Endothelial cell of umbilical vein (primary cell): Measurements from ENCODE around the gene ZP2. TPM values are rescaled to one million over a fixed set of nuclear protein-coding genes. Genes with fewer than 3 reads are reported as not detected.

ENCODE experiments used
- BruUV-seq: library from RNA; stranded (reverse); fragments of 400-500 nt; replicated peaks from 2 replicates; lab custom pipeline; 2021; lab: Mats Ljungman, UMichigan
- CTCF ChIA-PET: fragments of 300-600, 350-600 bp; sonication (Branson Sonifier 250); formaldehyde crosslinking; loops from one replicate; lab custom pipeline; 2021; ENCODE audit warnings: antibody characterized with exemption, inconsistent platforms; lab: Charles Lee
- POLR2A ChIA-PET: fragments of 300-600, 350-600 bp; sonication (Branson Sonifier 250); formaldehyde crosslinking; loops from one replicate; lab custom pipeline; 2021; ENCODE audit warnings: antibody characterized with exemption, inconsistent platforms; lab: Charles Lee
- DNase-seq: peaks from one replicate; pipeline ENCODE4 v3.0.0-alpha.2; 2011; ENCODE audit warnings: low read depth, low spot score
- FAIRE-seq: peaks from 2 replicates; lab custom pipeline; 2011; peaks lifted over from hg19 to GRCh38; lab: Jason Lieb, UNC
- H2AFZ ChIP-seq: 2 replicates; pipeline ENCODE4 v1.6.0; 2012; ENCODE audit warnings: low read depth, low read length, control low read depth, inconsistent platforms
- H3K27ac ChIP-seq: 2 replicates; pipeline ENCODE4 v1.5.1; 2011; ENCODE audit warnings: low read depth, mild to moderate bottlenecking, control low read depth, low read length, moderate library complexity; ENCODE audit not compliant: insufficient read depth
- H3K27me3 ChIP-seq, 2 experiments: 2 replicates each; pipeline versions ENCODE4 v1.6.0 to v1.6.1; 2011; ENCODE audit warnings: low read length in 2 of 2, mixed read lengths in 1 of 2; ENCODE audit not compliant: control insufficient read depth in 2 of 2, insufficient read depth in 2 of 2
- H3K36me3 ChIP-seq, 2 experiments: 2 replicates in 1 of 2; 3 replicates in 1 of 2; pipeline ENCODE4 v1.5.1; 2011; ENCODE audit warnings: low read length in 2 of 2, mild to moderate bottlenecking in 1 of 2, moderate library complexity in 1 of 2; ENCODE audit not compliant: control insufficient read depth in 2 of 2, insufficient read depth in 2 of 2; ENCODE audit errors: extremely low read depth in 1 of 2
- H3K4me1 ChIP-seq: 3 replicates; pipeline ENCODE4 v1.5.1; 2011; ENCODE audit warnings: mild to moderate bottlenecking, low read length; ENCODE audit not compliant: control insufficient read depth, insufficient read depth; ENCODE audit errors: extremely low read depth
- H3K4me2 ChIP-seq: 2 replicates; pipeline ENCODE4 v1.6.1; 2011; ENCODE audit warnings: low read length, control low read depth, mixed read lengths; ENCODE audit not compliant: insufficient read depth
- H3K4me3 ChIP-seq, 3 experiments: fragments of 200-600 bp in 1 of 3; sonication (generic), shearing (Covaris generic) in 1 of 3; replicated peaks in 1 of 3; 2 replicates each; pipeline ENCODE4 v1.5.1; 2011 to 2016; ENCODE audit warnings: control low read depth in 3 of 3, low read length in 3 of 3, mild to moderate bottlenecking in 2 of 3, inconsistent platforms in 1 of 3, low read depth in 1 of 3, moderate library complexity in 1 of 3; ENCODE audit not compliant: insufficient read depth in 1 of 3
- H3K79me2 ChIP-seq: 2 replicates; pipeline ENCODE4 v1.6.0; 2012; ENCODE audit warnings: low read length, inconsistent platforms; ENCODE audit not compliant: control insufficient read depth, insufficient read depth
- H3K9ac ChIP-seq: replicated peaks from 2 replicates; pipeline ENCODE3; 2011; ENCODE audit warnings: low read length, control low read depth; ENCODE audit not compliant: insufficient read depth; ENCODE audit errors: extremely low read depth
- H3K9me1 ChIP-seq: replicated peaks from 3 replicates; pipeline ENCODE4 v1.6.0; 2011; ENCODE audit warnings: mild to moderate bottlenecking, low read length; ENCODE audit not compliant: control insufficient read depth, insufficient read depth; ENCODE audit errors: extremely low read depth
- H3K9me3 ChIP-seq: replicated peaks from 2 replicates; pipeline ENCODE4 v1.5.1; 2012; ENCODE audit warnings: low read length, inconsistent platforms; ENCODE audit not compliant: control insufficient read depth, insufficient read depth
- H4K20me1 ChIP-seq: replicated peaks from 2 replicates; pipeline ENCODE3; 2011; ENCODE audit warnings: mild to moderate bottlenecking, low read length; ENCODE audit not compliant: control insufficient read depth, insufficient read depth; ENCODE audit errors: extremely low read depth
- FOS ChIP-seq: IDR thresholded peaks from 2 replicates; pipeline ENCODE4 v1.6.1; 2011; ENCODE audit warnings: mild to moderate bottlenecking, low read length, moderate library complexity, borderline replicate concordance; ENCODE audit not compliant: insufficient read depth
- GATA2 ChIP-seq: IDR thresholded peaks from 2 replicates; pipeline ENCODE4 v1.7.0; 2011; ENCODE audit warnings: low read depth, mild to moderate bottlenecking, moderate library complexity, mixed read lengths, low read length; ENCODE audit not compliant: insufficient read length, insufficient read depth
- JUN ChIP-seq: IDR thresholded peaks from 2 replicates; pipeline ENCODE4 v1.6.1; 2011; ENCODE audit warnings: borderline replicate concordance, low read depth; ENCODE audit not compliant: insufficient read length, insufficient read depth
- MYC ChIP-seq: IDR thresholded peaks from one replicate; pipeline ENCODE4 v1.6.1; 2011; ENCODE audit warnings: mild to moderate bottlenecking, low read depth, low read length
- POLR2A ChIP-seq: IDR thresholded peaks from 2 replicates; pipeline ENCODE4 v1.6.1; 2012; ENCODE audit warnings: low read depth, mild to moderate bottlenecking, control low read depth, low read length
- POLR2AphosphoS5 ChIP-seq: IDR thresholded peaks from 2 replicates; pipeline ENCODE4 v1.6.1; 2012; ENCODE audit warnings: low read depth, mild to moderate bottlenecking, control low read depth, low read length, moderate library complexity; ENCODE audit not compliant: insufficient read depth
- dilution Hi-C: fragments of 300-500 bp; cut with MboI; formaldehyde crosslinking; loops from one replicate; pipeline ENCODE4 v1.15.0; 2019; ENCODE audit warnings: low sequenced_read_pairs; ENCODE audit not compliant: extremely low pct_ligation_motif_present
- intact Hi-C: fragments of 100-400 bp; cut with micrococcal nuclease; formaldehyde crosslinking; loops from one replicate; pipeline ENCODE4 v1.10.0; 2022
- polyA plus RNA-seq, 4 experiments: library from polyadenylated mRNA; depleted of rRNA in 3 of 4; stranded (reverse) in 3 of 4; unstranded in 1 of 4; fragments of >200 nt; gene quantifications; 2 replicates each; pipeline versions ENCODE4 v1.2.1 to v1.2.3, GENCODE V29; 2011 to 2012; ENCODE audit warnings: missing spikeins in 1 of 4
- total RNA-seq: library from RNA; stranded (reverse); gene quantifications from 2 replicates; pipeline ENCODE4 v1.2.3, GENCODE V29; 2021
- TF ChIP-seq, protein P1 (sequence below): IDR thresholded peaks from 2 replicates; pipeline ENCODE4 v1.6.1; 2011; ENCODE audit not compliant: insufficient read depth, insufficient read length
- TF ChIP-seq, protein P2 (sequence below), 2 donors: IDR thresholded peaks; 1 replicate in 1 of 2; 2 replicates in 1 of 2; pipeline ENCODE4 v1.5.1; 2011; ENCODE audit warnings: low read length in 2 of 2, mild to moderate bottlenecking in 2 of 2, moderate library complexity in 2 of 2, control low read depth in 1 of 2, inconsistent platforms in 1 of 2, low read depth in 1 of 2; ENCODE audit not compliant: insufficient read depth in 1 of 2; ENCODE audit errors: extremely low read depth in 1 of 2

The ZP2 gene
- total and polyA plus RNA-seq, 2 donors (not counting 3 experiments of a cell fraction or from before 2014, with no cell fraction given): not detected

DNA sequence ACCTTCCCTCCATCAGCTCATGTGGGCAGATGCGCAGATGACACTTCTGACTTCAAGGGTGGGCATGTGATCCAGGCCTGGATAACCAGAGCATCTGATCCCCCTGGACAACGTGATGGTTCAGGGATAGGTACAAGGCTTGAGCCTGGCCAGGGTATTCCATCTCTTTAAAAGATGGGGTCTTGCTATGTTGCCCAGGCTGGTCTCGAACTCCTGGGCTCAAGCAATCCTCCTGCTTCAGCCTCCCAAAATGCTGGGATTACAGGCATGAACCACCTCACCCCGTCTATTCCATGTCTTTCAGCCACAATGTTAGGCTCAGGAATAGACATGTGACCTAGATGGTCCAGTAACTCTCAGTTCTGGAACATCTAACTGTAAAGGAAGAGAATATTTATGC is 45.9 kb upstream of the ZP2 start:
- BruUV-seq: no TSS peak
- Histone ChIP-seq H3K9ac (no peak overlapping the region), H3K27me3 (no peaks in the 10 kb centered on the region), H3K9me1 (no peaks in the 10 kb centered on the region), H3K36me3 (no peaks in the 10 kb centered on the region), H3K27ac (no peak overlapping the region), H3K9me3 (no peaks in the 10 kb centered on the region), H3K4me2 (no peak overlapping the region), H2AFZ (no peak overlapping the region), H3K4me1 (no peaks in the 10 kb centered on the region), H3K4me3 (no peak overlapping the region), H3K79me2 (no peaks in the 10 kb centered on the region), H4K20me1 (no peaks in the 10 kb centered on the region)
- dilution Hi-C loops: no loop called here
- no peak for DNase-seq
- TF ChIP-seq MYC (no peak), POLR2AphosphoS5 (no peak)
- no peak for FAIRE-seq
- ChIA-PET POLR2A (no interaction called here), CTCF (interaction anchor here (0.5 kb wide), 1 partner anchor 444 kb away, joined by 3 read pairs; no protein-coding TSS in a partner anchor)
- intact Hi-C loops: no loop called here

DNA sequence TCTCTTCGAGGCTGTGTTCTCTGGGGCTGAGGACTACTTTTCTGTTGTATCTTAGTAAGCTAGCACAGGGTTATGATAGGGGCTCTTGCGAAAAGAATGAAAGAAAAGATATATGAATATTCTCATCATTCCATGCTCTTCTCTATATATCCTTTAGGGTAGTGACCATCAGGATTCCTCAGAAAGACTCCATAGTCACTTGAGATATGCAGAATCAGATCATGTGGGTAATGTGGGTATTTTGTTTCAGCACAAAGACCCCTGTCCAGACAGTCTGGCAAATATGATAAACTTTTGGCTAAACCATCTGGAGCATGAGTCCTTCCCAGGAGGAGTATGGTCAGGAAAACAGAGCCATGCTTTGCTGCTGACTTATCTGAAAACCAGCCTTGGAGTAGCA is 45.3 kb upstream of the ZP2 start:
- Histone ChIP-seq H3K4me1 (no peaks in the 10 kb centered on the region), H4K20me1 (no peaks in the 10 kb centered on the region), H3K9me3 (no peaks in the 10 kb centered on the region), H3K27ac (no peak overlapping the region), H3K36me3 (no peaks in the 10 kb centered on the region), H3K9me1 (no peaks in the 10 kb centered on the region), H3K9ac (no peak overlapping the region), H3K27me3 (no peaks in the 10 kb centered on the region), H2AFZ (no peak overlapping the region), H3K4me2 (no peak overlapping the region), H3K79me2 (no peaks in the 10 kb centered on the region), H3K4me3 (no peak overlapping the region)
- intact Hi-C loops: no loop called here
- BruUV-seq: no TSS peak
- FAIRE-seq (no peak), DNase-seq (no peak)
- CTCF ChIA-PET: interaction anchor here (0.5 kb wide), 1 partner anchor 445 kb away, joined by 3 read pairs; no protein-coding TSS in a partner anchor
- POLR2A ChIA-PET: no interaction called here
- dilution Hi-C loops: no loop called here
- TF ChIP-seq FOS: no peak
- TF ChIP-seq GATA2: no peak
- TF ChIP-seq, protein P1, sequence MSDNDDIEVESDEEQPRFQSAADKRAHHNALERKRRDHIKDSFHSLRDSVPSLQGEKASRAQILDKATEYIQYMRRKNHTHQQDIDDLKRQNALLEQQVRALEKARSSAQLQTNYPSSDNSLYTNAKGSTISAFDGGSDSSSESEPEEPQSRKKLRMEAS: no peak
- TF ChIP-seq, protein P2, sequence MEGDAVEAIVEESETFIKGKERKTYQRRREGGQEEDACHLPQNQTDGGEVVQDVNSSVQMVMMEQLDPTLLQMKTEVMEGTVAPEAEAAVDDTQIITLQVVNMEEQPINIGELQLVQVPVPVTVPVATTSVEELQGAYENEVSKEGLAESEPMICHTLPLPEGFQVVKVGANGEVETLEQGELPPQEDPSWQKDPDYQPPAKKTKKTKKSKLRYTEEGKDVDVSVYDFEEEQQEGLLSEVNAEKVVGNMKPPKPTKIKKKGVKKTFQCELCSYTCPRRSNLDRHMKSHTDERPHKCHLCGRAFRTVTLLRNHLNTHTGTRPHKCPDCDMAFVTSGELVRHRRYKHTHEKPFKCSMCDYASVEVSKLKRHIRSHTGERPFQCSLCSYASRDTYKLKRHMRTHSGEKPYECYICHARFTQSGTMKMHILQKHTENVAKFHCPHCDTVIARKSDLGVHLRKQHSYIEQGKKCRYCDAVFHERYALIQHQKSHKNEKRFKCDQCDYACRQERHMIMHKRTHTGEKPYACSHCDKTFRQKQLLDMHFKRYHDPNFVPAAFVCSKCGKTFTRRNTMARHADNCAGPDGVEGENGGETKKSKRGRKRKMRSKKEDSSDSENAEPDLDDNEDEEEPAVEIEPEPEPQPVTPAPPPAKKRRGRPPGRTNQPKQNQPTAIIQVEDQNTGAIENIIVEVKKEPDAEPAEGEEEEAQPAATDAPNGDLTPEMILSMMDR (IDR thresholded peaks at IDR 0.05; ENCODE audit: extremely low read depth in 1 of 2, insufficient read depth in 1 of 2, low read depth in 1 of 2, low read length in 2 of 2): no peak
- no peak for TF ChIP-seq MYC
- no peak for TF ChIP-seq JUN
- no peak for TF ChIP-seq POLR2A
